Right atrium auricular region (tissue), 2 donors: Measurements from ENCODE around the gene STAG1. TPM values are rescaled to one million over a fixed set of nuclear protein-coding genes. Genes with fewer than 3 reads are reported as not detected.

Experiments used
- DNase-seq: peaks from one replicate; pipeline ENCODE4 v3.0.0-alpha.2; 2019; ENCODE audit warnings: low spot score
- H3K27ac ChIP-seq, 2 donors: fragments of 200-600 bp; sonication (generic); 1 replicate in 1 of 2; 2 replicates in 1 of 2; pipeline ENCODE4 v1.5.1; 2016 to 2019
- H3K27me3 ChIP-seq, 2 donors: fragments of 200-600 bp; sonication (generic); one replicate each; pipeline versions ENCODE4 v1.5.1 to v1.6.0; 2017 to 2019
- H3K36me3 ChIP-seq: fragments of 200-600 bp; sonication (generic); one replicate; pipeline ENCODE4 v1.5.1; 2016
- H3K4me1 ChIP-seq, 2 donors: fragments of 200-600 bp; sonication (generic); one replicate each; pipeline versions ENCODE4 v1.5.1 to v1.6.0; 2017 to 2019
- H3K4me3 ChIP-seq, 2 donors: fragments of 200-600 bp; sonication (generic); 1 replicate in 1 of 2; 2 replicates in 1 of 2; pipeline ENCODE4 v1.5.1; 2017 to 2019; ENCODE audit warnings: mild to moderate bottlenecking in 1 of 2, moderate library complexity in 1 of 2
- H3K9me3 ChIP-seq, 2 donors: fragments of 200-600 bp; sonication (generic); one replicate each; pipeline ENCODE4 v1.5.1; 2019
- total RNA-seq, 2 donors: library from RNA; depleted of rRNA; stranded (reverse); fragments of >200 nt; gene quantifications; one replicate each; pipeline ENCODE4 v1.1.0, GENCODE V29; 2016
- TF ChIP-seq, protein P1 (sequence below), 2 donors: fragments of 200-600 bp; sonication (generic); IDR thresholded peaks; one replicate each; pipeline ENCODE4 v1.5.1; 2019; ENCODE audit warnings: antibody characterized with exemption in 2 of 2

The STAG1 gene
- total RNA-seq, 2 donors from 2014 or later, result 16.5 to 24.8 TPM

DNA sequence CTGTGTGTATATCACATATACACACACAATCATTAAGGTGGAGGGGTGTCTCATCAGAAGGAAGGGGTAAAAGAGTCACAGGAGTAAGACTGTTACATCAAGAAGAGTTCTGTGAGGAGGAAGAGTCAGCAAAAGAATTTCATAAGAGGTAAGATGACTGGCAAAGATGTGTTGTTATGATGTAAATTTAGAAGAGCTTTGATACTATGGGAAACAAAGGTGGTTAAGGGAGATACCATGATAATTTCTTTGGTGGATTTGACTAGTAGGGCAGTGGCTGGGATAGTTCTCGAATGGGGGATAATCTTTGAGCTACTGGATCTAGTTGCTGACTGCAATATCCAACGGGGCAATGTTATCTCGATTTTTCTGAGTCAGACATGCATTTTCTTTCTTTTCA lies 61.6 kb downstream of the STAG1 start:
- H3K27me3 ChIP-seq, result no peaks in the 10 kb centered on the region
- DNase-seq, result no peak
- no peak overlapping the region for H3K4me3 ChIP-seq
- H3K9me3 ChIP-seq, result no peaks in the 10 kb centered on the region
- H3K27ac ChIP-seq, result no peak overlapping the region
- no peaks in the 10 kb centered on the region for H3K36me3 ChIP-seq
- TF ChIP-seq, protein P1, sequence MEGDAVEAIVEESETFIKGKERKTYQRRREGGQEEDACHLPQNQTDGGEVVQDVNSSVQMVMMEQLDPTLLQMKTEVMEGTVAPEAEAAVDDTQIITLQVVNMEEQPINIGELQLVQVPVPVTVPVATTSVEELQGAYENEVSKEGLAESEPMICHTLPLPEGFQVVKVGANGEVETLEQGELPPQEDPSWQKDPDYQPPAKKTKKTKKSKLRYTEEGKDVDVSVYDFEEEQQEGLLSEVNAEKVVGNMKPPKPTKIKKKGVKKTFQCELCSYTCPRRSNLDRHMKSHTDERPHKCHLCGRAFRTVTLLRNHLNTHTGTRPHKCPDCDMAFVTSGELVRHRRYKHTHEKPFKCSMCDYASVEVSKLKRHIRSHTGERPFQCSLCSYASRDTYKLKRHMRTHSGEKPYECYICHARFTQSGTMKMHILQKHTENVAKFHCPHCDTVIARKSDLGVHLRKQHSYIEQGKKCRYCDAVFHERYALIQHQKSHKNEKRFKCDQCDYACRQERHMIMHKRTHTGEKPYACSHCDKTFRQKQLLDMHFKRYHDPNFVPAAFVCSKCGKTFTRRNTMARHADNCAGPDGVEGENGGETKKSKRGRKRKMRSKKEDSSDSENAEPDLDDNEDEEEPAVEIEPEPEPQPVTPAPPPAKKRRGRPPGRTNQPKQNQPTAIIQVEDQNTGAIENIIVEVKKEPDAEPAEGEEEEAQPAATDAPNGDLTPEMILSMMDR (IDR thresholded peaks at IDR 0.05), result no peak
- H3K4me1 ChIP-seq, result no peaks in the 10 kb centered on the region

DNA sequence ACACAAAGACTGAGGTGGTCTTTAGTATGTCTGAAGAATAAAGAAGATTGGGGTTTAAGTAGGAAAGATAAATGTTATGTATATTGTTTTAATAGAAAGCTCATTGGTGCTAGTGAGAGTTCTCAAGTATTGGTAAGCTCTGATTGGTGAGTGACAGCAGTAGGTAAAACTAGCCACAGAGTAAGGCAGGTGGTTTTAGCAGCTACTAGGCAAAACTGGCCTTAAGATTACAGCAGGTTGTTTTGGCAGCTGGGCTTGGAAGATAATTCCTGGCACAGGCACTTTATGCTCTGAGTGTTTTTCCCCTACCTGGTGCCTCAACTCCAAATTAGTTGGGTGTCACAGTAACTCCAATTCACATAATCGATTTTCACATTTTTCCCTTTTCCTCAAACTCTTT lies 66.3 kb downstream of the STAG1 start:
- Histone ChIP-seq H3K27ac (no peak overlapping the region), H3K4me1 (no peaks in the 10 kb centered on the region), H3K4me3 (no peak overlapping the region), H3K36me3 (no peaks in the 10 kb centered on the region), H3K9me3 (no peaks in the 10 kb centered on the region), H3K27me3 (no peaks in the 10 kb centered on the region)
- TF ChIP-seq, protein P1 (IDR thresholded peaks at IDR 0.05), result no peak
- DNase-seq, result no peak

DNA sequence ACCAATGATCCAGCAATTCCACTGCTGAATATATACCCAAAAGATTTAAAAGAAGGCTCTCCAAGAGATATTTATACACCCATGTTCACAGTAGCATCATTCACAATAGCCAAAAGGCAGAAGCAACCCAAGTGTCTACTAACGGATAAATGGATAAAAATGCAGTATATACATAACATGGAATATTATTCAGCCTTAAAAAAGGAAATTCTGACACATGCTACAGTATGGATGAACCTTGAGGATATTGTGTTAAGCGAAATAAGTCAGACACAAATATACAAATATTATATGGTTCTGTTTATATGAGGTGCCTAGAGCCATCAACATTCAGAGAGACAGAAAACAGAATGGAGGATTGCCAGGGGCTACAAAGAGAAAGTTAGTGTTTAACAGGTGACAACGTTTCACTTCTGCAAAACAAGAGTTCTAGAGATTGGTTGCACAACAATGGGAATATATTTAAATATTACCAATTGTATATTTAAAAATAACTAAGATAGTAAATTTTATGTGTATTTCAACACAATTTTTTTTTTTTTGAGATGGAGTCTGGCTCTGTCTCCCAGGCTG lies 69.4 kb downstream of the STAG1 start:
- no peak overlapping the region for H3K27ac ChIP-seq
- TF ChIP-seq, protein P1 (IDR thresholded peaks at IDR 0.05), result no peak
- no peaks in the 10 kb centered on the region for H3K27me3 ChIP-seq
- no peaks in the 10 kb centered on the region for H3K9me3 ChIP-seq
- H3K4me1 ChIP-seq, result no peaks in the 10 kb centered on the region
- no peak for DNase-seq
- H3K4me3 ChIP-seq, result no peak overlapping the region
- no peaks in the 10 kb centered on the region for H3K36me3 ChIP-seq

DNA sequence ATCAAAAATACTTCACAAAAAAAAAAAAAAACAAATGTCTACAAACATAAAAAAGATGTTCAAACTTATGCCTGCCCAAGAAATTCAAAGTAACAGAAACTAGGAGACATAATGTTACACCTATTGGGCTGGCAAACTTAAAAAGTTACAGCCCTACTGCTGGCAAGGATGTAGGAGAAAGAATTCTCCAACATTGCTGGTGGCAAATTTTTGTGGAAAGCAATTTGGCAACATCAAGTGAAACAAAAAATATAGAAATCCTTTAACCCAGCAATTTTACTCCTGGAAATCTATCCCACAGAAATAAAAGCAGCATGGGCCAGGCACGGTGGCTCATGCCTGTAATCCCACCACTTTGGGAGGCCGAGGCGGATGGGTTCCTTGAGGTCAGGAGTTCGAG lies 73.2 kb downstream of the STAG1 start:
- H3K4me1 ChIP-seq, result peaks cover 0 to 5% of the 10 kb centered on the region in 2 donors
- H3K4me3 ChIP-seq, result no peak overlapping the region
- H3K27me3 ChIP-seq, result no peaks in the 10 kb centered on the region
- H3K36me3 ChIP-seq, result no peaks in the 10 kb centered on the region
- TF ChIP-seq, protein P1 (IDR thresholded peaks at IDR 0.05), result no peak
- H3K9me3 ChIP-seq, result no peaks in the 10 kb centered on the region
- no peak overlapping the region for H3K27ac ChIP-seq
- no peak for DNase-seq

DNA sequence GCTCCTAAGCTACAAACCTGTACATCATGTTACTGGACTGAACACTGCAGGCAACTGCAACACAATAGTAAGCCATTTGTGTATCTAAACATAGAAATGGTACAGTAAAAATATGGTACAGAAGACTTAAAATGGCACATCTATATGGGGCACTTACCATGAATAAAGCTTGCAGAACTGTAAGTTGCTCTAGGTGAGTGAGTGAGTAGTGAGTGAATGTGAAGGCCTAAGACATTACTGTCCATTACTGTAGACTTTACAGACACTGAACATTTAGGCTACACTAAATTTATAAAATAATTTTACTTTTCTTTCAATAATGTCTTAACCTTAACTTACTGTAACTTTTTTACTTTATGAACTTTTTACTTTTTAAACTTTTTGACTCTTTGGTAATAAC lies 76.2 kb downstream of the STAG1 start:
- H3K27ac ChIP-seq, result no peak overlapping the region
- H3K36me3 ChIP-seq, result no peaks in the 10 kb centered on the region
- H3K4me1 ChIP-seq, result peaks cover 0 to 10% of the 10 kb centered on the region in 2 donors
- no peaks in the 10 kb centered on the region for H3K9me3 ChIP-seq
- TF ChIP-seq, protein P1 (IDR thresholded peaks at IDR 0.05), result no peak
- H3K27me3 ChIP-seq, result no peaks in the 10 kb centered on the region
- DNase-seq, result no peak
- H3K4me3 ChIP-seq, result no peak overlapping the region
